Mesenchymal stem cell (in vitro differentiated cells and primary cell): ENCODE results near the gene CMKLR1.

Experiments
- DNase-seq: peaks from one replicate; pipeline ENCODE4 v3.0.0-alpha.2; 2013
- H2AFZ ChIP-seq: one replicate; pipeline ENCODE4 v1.6.1; 2013; ENCODE audit warnings: low read depth, mild to moderate bottlenecking, control low read depth, inconsistent platforms, low read length, moderate library complexity
- H2AK5ac ChIP-seq: 2 replicates; pipeline ENCODE4 v1.6.1; 2013; ENCODE audit warnings: low read length, moderate library complexity, mild to moderate bottlenecking, inconsistent platforms; ENCODE audit not compliant: severe bottlenecking
- H2BK120ac ChIP-seq: one replicate; pipeline ENCODE4 v1.6.1; 2013; ENCODE audit warnings: low read depth, mild to moderate bottlenecking, inconsistent platforms, low read length, moderate library complexity
- H2BK12ac ChIP-seq, 2 experiments: one replicate each; pipeline ENCODE4 v1.6.1; 2013; ENCODE audit warnings: inconsistent platforms in 2 of 2, low read length in 2 of 2, mild to moderate bottlenecking in 2 of 2, moderate library complexity in 2 of 2, control low read depth in 1 of 2
- H2BK15ac ChIP-seq: one replicate; pipeline ENCODE4 v1.6.1; 2013; ENCODE audit warnings: mild to moderate bottlenecking, low read depth, inconsistent platforms; ENCODE audit not compliant: poor library complexity, severe bottlenecking
- H2BK5ac ChIP-seq: 2 replicates; pipeline ENCODE4 v1.6.1; 2013; ENCODE audit warnings: low read depth, mild to moderate bottlenecking, low read length, control low read depth, inconsistent platforms; ENCODE audit not compliant: poor library complexity, severe bottlenecking
- H3K14ac ChIP-seq, 2 experiments: one replicate each; pipeline ENCODE4 v1.6.1; 2013; ENCODE audit warnings: inconsistent platforms in 2 of 2, low read length in 2 of 2, control low read depth in 1 of 2, mild to moderate bottlenecking in 1 of 2, moderate library complexity in 1 of 2
- H3K18ac ChIP-seq, 2 experiments: one replicate each; pipeline ENCODE4 v1.6.1; 2013; ENCODE audit warnings: inconsistent platforms in 2 of 2, low read length in 2 of 2, control low read depth in 1 of 2, low read depth in 1 of 2, mild to moderate bottlenecking in 1 of 2
- H3K23ac ChIP-seq, 2 experiments: one replicate each; pipeline ENCODE4 v1.6.1; 2013; ENCODE audit warnings: inconsistent platforms in 2 of 2, low read length in 2 of 2, mild to moderate bottlenecking in 2 of 2, moderate library complexity in 2 of 2, control low read depth in 1 of 2
- H3K27ac ChIP-seq: 2 replicates; pipeline ENCODE4 v1.5.1; 2013; ENCODE audit warnings: mild to moderate bottlenecking, moderate library complexity, low read length, control low read depth, inconsistent platforms; ENCODE audit not compliant: poor library complexity, severe bottlenecking
- H3K27me3 ChIP-seq, 2 experiments: 2 replicates each; pipeline versions ENCODE4 v1.6.1 to v1.7.0; 2013; ENCODE audit warnings: low read length in 2 of 2, mild to moderate bottlenecking in 2 of 2, moderate library complexity in 2 of 2, control low read depth in 1 of 2, inconsistent platforms in 1 of 2; ENCODE audit not compliant: control insufficient read depth in 1 of 2, insufficient read depth in 1 of 2
- H3K36me3 ChIP-seq, 2 experiments: 2 replicates each; pipeline versions ENCODE4 v1.6.1 to v1.7.0; 2013; ENCODE audit warnings: low read length in 2 of 2, control low read depth in 1 of 2, inconsistent platforms in 1 of 2, low read depth in 1 of 2, mild to moderate bottlenecking in 1 of 2; ENCODE audit not compliant: insufficient read depth in 2 of 2, control insufficient read depth in 1 of 2
- H3K4ac ChIP-seq, 2 experiments: one replicate each; pipeline ENCODE4 v1.6.1; 2013; ENCODE audit warnings: inconsistent platforms in 2 of 2, low read length in 2 of 2, mild to moderate bottlenecking in 2 of 2, moderate library complexity in 2 of 2, control low read depth in 1 of 2, low read depth in 1 of 2
- H3K4me1 ChIP-seq: 2 replicates; pipeline ENCODE4 v1.6.1; 2013; ENCODE audit warnings: low read depth, low read length, control low read depth; ENCODE audit not compliant: control insufficient read depth, insufficient read depth
- H3K4me2 ChIP-seq: 2 replicates; pipeline ENCODE4 v1.6.1; 2013; ENCODE audit warnings: low read length, mild to moderate bottlenecking, inconsistent platforms; ENCODE audit not compliant: poor library complexity, severe bottlenecking
- H3K4me3 ChIP-seq, 2 experiments: 2 replicates each; pipeline versions ENCODE4 v1.5.1 to v1.7.0; 2013; ENCODE audit warnings: low read length in 2 of 2, mild to moderate bottlenecking in 2 of 2, control low read depth in 1 of 2, low read depth in 1 of 2; ENCODE audit not compliant: insufficient read depth in 1 of 2
- H3K79me1 ChIP-seq: replicated peaks from 2 replicates; pipeline ENCODE4 v1.6.1; 2013; ENCODE audit warnings: mild to moderate bottlenecking, control low read depth, low read length, inconsistent platforms; ENCODE audit not compliant: poor library complexity, severe bottlenecking
- H3K9ac ChIP-seq: 2 replicates; pipeline ENCODE4 v1.7.0; 2013; ENCODE audit warnings: mild to moderate bottlenecking, low read length, moderate library complexity
- H3K9me3 ChIP-seq: 2 replicates; pipeline ENCODE4 v1.7.0; 2013; ENCODE audit warnings: mild to moderate bottlenecking, low read length; ENCODE audit not compliant: control insufficient read depth
- H4K8ac ChIP-seq: one replicate; pipeline ENCODE4 v1.6.1; 2013; ENCODE audit warnings: inconsistent platforms, mild to moderate bottlenecking, low read length, moderate library complexity
- H4K91ac ChIP-seq: one replicate; pipeline ENCODE4 v1.6.1; 2013; ENCODE audit warnings: mild to moderate bottlenecking, low read length, inconsistent platforms
- WGBS: methylation state at CpG from one replicate; pipeline ENCODE4 v1.1.7; 2013; ENCODE audit warnings: mixed read lengths; 5-methylcytosine and 5-hydroxymethylcytosine counted together

The CMKLR1 gene

DNA sequence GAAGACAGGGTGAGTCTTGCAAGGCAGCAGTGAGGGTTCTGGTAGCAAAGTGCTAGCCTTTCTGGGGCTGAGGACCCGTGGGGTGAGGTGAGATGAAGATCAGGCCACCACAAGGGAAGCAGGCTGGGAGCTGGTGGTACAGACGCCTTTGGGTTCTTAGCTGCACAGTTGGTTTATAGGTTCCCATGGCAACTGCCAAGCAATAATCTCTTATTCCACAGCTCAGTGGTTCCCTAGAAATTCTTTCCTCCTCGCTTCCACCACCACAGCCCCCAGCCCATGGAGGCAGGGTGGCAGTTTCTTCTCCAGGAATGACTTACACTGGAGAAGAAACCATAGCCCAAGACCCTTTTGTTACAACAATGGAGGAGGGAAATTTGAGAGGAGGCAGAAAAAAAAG, 82.1 kb downstream of the CMKLR1 start:
- Histone ChIP-seq H3K4me3 (no peak overlapping the region), H3K23ac (no peak overlapping the region), H3K4ac (no peak overlapping the region), H2AFZ (no peak overlapping the region), H3K9me3 (peaks cover 36% of the 10 kb centered on the region), H2BK15ac (no peak overlapping the region), H3K18ac (no peak overlapping the region), H3K79me1 (no peaks in the 10 kb centered on the region), H2AK5ac (no peak overlapping the region), H3K36me3 (no peaks in the 10 kb centered on the region), H4K8ac (no peak overlapping the region), H3K4me1 (no peaks in the 10 kb centered on the region), H3K9ac (no peak overlapping the region), H3K27me3 (peaks cover 9 to 38% of the 10 kb centered on the region in 2 experiments), H3K14ac (no peak overlapping the region), H3K4me2 (no peak overlapping the region), H2BK5ac (no peak overlapping the region), H2BK12ac (no peak overlapping the region), H3K27ac (no peak overlapping the region), H2BK120ac (no peak overlapping the region), H4K91ac (no peak overlapping the region)
- WGBS = 0% methylated on average over 1 of the region's 3 CpGs
- no peak for DNase-seq

DNA sequence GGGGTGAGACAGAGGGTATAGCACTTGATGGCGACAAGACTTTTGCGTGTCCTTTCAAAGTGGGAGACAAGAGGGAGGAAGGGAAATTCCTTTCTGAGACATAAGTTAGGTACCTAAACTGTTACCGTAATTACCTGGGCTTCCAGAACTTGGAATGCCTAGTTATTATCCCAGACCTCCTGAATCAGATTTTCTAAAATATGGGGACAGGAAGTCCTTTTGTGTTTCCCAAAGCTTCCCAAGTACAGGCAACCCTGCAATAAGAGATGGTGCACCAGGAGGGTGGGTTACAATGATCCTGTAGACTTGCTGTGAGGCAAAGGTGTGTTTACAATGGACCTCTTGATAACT, 83.9 kb downstream of the CMKLR1 start:
- H3K4me3 ChIP-seq = no peak overlapping the region
- no peak overlapping the region for H2BK12ac ChIP-seq
- H3K14ac ChIP-seq = no peak overlapping the region
- no peak overlapping the region for H4K91ac ChIP-seq
- H3K79me1 ChIP-seq = no peaks in the 10 kb centered on the region
- H3K27me3 ChIP-seq = peaks cover 12 to 52% of the 10 kb centered on the region in 2 experiments
- no peak overlapping the region for H3K23ac ChIP-seq
- DNase-seq = no peak
- no peak overlapping the region for H2BK120ac ChIP-seq
- H3K27ac ChIP-seq = no peak overlapping the region
- no peak overlapping the region for H3K4ac ChIP-seq
- no peak overlapping the region for H3K9ac ChIP-seq
- no peak overlapping the region for H2AK5ac ChIP-seq
- no peak overlapping the region for H3K18ac ChIP-seq
- H3K9me3 ChIP-seq = peaks cover 18% of the 10 kb centered on the region
- no peak overlapping the region for H3K4me2 ChIP-seq
- H2BK15ac ChIP-seq = no peak overlapping the region
- H2AFZ ChIP-seq = no peak overlapping the region
- no peaks in the 10 kb centered on the region for H3K36me3 ChIP-seq
- WGBS = 93% methylated on average over 3 of the region's 3 CpGs
- no peak overlapping the region for H4K8ac ChIP-seq
- no peaks in the 10 kb centered on the region for H3K4me1 ChIP-seq
- no peak overlapping the region for H2BK5ac ChIP-seq

DNA sequence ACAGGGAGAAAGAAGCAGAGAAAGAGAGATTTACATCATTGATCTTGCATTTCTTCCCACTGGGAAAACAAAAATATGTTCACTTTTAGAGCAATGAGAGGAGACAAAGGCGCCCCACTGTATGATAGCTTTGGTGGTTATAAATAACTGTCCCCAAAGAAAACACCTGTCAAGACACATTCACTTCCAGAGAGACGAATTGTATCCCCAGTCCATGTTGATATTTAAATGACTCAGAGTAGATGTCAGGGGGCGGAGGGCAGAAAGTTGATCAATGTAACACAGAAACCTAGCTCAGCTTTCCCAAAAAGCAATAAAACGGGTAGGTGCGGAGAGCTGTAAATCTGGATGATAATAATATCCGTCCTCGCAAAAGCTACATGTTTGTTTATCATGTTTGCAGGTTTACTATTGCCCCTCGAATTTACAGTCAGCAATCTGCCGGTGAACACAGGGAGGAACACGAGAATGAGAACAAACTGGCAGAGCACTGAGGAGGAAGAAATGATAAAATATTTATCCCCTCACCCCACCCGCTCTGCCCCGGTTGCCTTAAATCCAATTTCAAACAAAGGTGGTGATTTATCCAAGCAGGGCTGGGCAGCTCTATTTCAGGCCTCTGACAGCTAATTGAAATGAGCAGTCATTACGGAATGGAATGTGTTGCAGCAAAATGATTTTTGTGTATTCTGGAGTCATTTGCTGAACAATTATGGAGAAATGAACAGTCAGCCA, 84.4 kb downstream of the CMKLR1 start:
- WGBS = 80% methylated on average over 12 of the region's 13 CpGs
- Histone ChIP-seq H2BK5ac (no peak overlapping the region), H2BK12ac (no peak overlapping the region), H2BK120ac (no peak overlapping the region), H3K79me1 (no peaks in the 10 kb centered on the region), H2BK15ac (no peak overlapping the region), H3K4ac (no peak overlapping the region), H3K27me3 (peaks cover 12 to 53% of the 10 kb centered on the region in 2 experiments), H3K36me3 (no peaks in the 10 kb centered on the region), H3K9ac (no peak overlapping the region), H3K4me3 (no peak overlapping the region), H3K18ac (no peak overlapping the region), H3K4me2 (no peak overlapping the region), H3K27ac (no peak overlapping the region), H4K91ac (no peak overlapping the region), H4K8ac (no peak overlapping the region), H3K9me3 (peaks cover 12% of the 10 kb centered on the region), H3K4me1 (no peaks in the 10 kb centered on the region), H3K23ac (no peak overlapping the region), H2AK5ac (no peak overlapping the region), H2AFZ (no peak overlapping the region), H3K14ac (no peak overlapping the region)
- DNase-seq = no peak

DNA sequence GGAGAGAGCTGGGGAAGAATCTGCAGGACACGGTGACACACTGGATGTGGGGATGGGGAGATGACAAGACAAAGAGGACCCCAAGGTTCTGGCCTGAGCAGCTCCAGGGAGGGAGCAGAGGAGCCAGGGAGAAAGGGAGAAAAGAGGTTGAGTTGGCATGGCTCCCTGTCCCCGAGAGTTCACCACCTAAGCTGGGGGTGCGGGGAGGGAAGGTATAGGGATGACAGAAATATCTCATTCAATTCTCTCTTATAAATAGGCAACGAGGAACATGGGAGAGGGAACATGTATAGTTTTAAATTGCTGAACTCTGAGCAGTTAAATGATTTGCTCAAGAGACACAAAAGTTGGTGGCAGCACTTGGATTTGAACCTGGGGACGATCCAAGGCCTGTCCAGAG, 85.1 kb downstream of the CMKLR1 start:
- Histone ChIP-seq H3K14ac (no peak overlapping the region), H3K23ac (no peak overlapping the region), H2BK5ac (no peak overlapping the region), H4K91ac (no peak overlapping the region), H2AK5ac (no peak overlapping the region), H3K27ac (no peak overlapping the region), H3K27me3 (peaks cover 12 to 59% of the 10 kb centered on the region in 2 experiments), H3K9me3 (peaks cover 6% of the 10 kb centered on the region), H3K4me3 (no peak overlapping the region), H2AFZ (no peak overlapping the region), H4K8ac (no peak overlapping the region), H3K4ac (no peak overlapping the region), H3K4me2 (no peak overlapping the region), H3K18ac (no peak overlapping the region), H3K36me3 (no peaks in the 10 kb centered on the region), H3K79me1 (no peaks in the 10 kb centered on the region), H2BK15ac (no peak overlapping the region), H2BK12ac (no peak overlapping the region), H3K9ac (no peak overlapping the region), H3K4me1 (no peaks in the 10 kb centered on the region), H2BK120ac (no peak overlapping the region)
- 49% methylated on average over 4 of the region's 5 CpGs for WGBS
- no peak for DNase-seq
